ENCODE data around the gene MRPL12. TPM values are rescaled to one million over a fixed set of nuclear protein-coding genes. Genes with fewer than 3 reads are reported as not detected.

MRPL12 gene
- total RNA-seq, 4 donors from 2014 or later = 75.4 to 206 (median 114) TPM

- Histone ChIP-seq H3K36me3 (peaks cover 0 to 62% (median 24%) of the 10 kb centered on the region in 4 donors), H3K4me1 (peaks cover 5 to 8% (median 7%) of the 10 kb centered on the region in 4 donors), H3K27me3 (no peaks in the 10 kb centered on the region), H3K4me3 (no peak overlapping the region), H3K9me3 (no peaks in the 10 kb centered on the region), H3K27ac (no peak overlapping the region)
- intact Hi-C loops (cut with DNase I; ENCODE audit: low total_unique reads) = no loop called here
- in situ Hi-C loops (cut with MboI; ENCODE audit: low pct_ligation_motif_present in 1 of 4, low pct_unique_long_range_greater_than_20kb in 1 of 4, low sequenced_read_pairs in 3 of 4) = no loop called here
- no peak for DNase-seq
- TF ChIP-seq EP300 (IDR thresholded peaks at IDR 0.05; ENCODE audit: low read depth) = no peak
- TF ChIP-seq, protein P1, sequence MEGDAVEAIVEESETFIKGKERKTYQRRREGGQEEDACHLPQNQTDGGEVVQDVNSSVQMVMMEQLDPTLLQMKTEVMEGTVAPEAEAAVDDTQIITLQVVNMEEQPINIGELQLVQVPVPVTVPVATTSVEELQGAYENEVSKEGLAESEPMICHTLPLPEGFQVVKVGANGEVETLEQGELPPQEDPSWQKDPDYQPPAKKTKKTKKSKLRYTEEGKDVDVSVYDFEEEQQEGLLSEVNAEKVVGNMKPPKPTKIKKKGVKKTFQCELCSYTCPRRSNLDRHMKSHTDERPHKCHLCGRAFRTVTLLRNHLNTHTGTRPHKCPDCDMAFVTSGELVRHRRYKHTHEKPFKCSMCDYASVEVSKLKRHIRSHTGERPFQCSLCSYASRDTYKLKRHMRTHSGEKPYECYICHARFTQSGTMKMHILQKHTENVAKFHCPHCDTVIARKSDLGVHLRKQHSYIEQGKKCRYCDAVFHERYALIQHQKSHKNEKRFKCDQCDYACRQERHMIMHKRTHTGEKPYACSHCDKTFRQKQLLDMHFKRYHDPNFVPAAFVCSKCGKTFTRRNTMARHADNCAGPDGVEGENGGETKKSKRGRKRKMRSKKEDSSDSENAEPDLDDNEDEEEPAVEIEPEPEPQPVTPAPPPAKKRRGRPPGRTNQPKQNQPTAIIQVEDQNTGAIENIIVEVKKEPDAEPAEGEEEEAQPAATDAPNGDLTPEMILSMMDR (IDR thresholded peaks at IDR 0.05) = no peak
- TF ChIP-seq POLR2AphosphoS5 (IDR thresholded peaks at IDR 0.05) = no peak
- TF ChIP-seq POLR2A (IDR thresholded peaks at IDR 0.05) = no peak
- WGBS, 2 donors (ENCODE audit: low coverage in 1 of 2) = 91% methylated on average over 18 of the region's 18 CpGs; no CpG with 5 or more reads in 1 of the 2 donors
These were observed 13.1 kb upstream of the MRPL12 start for GRCh38 chr17:81690066-81690465.

GRCh38 chr17:81690549-81690948, 12.6 kb upstream of the MRPL12 start:
- no peaks in the 10 kb centered on the region for H3K9me3 ChIP-seq
- H3K4me1 ChIP-seq = peaks cover 0 to 4% (median 2%) of the 10 kb centered on the region in 4 donors
- peaks cover 0 to 65% (median 25%) of the 10 kb centered on the region in 4 donors for H3K36me3 ChIP-seq
- H3K4me3 ChIP-seq = no peak overlapping the region
- 86% methylated on average over 17 of the region's 17 CpGs; no CpG with 5 or more reads in 1 of the 2 donors for WGBS, 2 donors (ENCODE audit: low coverage in 1 of 2)
- in situ Hi-C loops (cut with MboI; ENCODE audit: low pct_ligation_motif_present in 1 of 4, low pct_unique_long_range_greater_than_20kb in 1 of 4, low sequenced_read_pairs in 3 of 4) (no loop called here), intact Hi-C loops (cut with DNase I; ENCODE audit: low total_unique reads) (no loop called here)
- no peak for DNase-seq
- no peaks in the 10 kb centered on the region for H3K27me3 ChIP-seq
- TF ChIP-seq EP300 (IDR thresholded peaks at IDR 0.05; ENCODE audit: low read depth) (no peak), POLR2A (IDR thresholded peaks at IDR 0.05) (no peak), POLR2AphosphoS5 (IDR thresholded peaks at IDR 0.05) (no peak)
- TF ChIP-seq, protein P1 (IDR thresholded peaks at IDR 0.05) = no peak
- no peak overlapping the region for H3K27ac ChIP-seq

- intact Hi-C loops (cut with DNase I; ENCODE audit: low total_unique reads) (no loop called here), in situ Hi-C loops (cut with MboI; ENCODE audit: low pct_ligation_motif_present in 1 of 4, low pct_unique_long_range_greater_than_20kb in 1 of 4, low sequenced_read_pairs in 3 of 4) (no loop called here)
- Histone ChIP-seq H3K9me3 (no peaks in the 10 kb centered on the region), H3K27me3 (no peaks in the 10 kb centered on the region), H3K4me3 (no peak overlapping the region), H3K4me1 (no peaks in the 10 kb centered on the region), H3K36me3 (peaks cover 0 to 70% (median 26%) of the 10 kb centered on the region in 4 donors), H3K27ac (no peak overlapping the region)
- 94% methylated on average over 18 of the region's 18 CpGs; no CpG with 5 or more reads in 1 of the 2 donors for WGBS, 2 donors (ENCODE audit: low coverage in 1 of 2)
- no peak for TF ChIP-seq EP300 (IDR thresholded peaks at IDR 0.05; ENCODE audit: low read depth)
- no peak for TF ChIP-seq POLR2AphosphoS5 (IDR thresholded peaks at IDR 0.05)
- TF ChIP-seq, protein P1 (IDR thresholded peaks at IDR 0.05) = no peak
- TF ChIP-seq POLR2A (IDR thresholded peaks at IDR 0.05) = no peak
- DNase-seq = no peak
These were observed 12.0 kb upstream of the MRPL12 start for GRCh38 chr17:81691196-81691595.

GRCh38 chr17:81691608-81692007, 11.6 kb upstream of the MRPL12 start:
- no peak for DNase-seq
- in situ Hi-C loops (cut with MboI; ENCODE audit: low pct_ligation_motif_present in 1 of 4, low pct_unique_long_range_greater_than_20kb in 1 of 4, low sequenced_read_pairs in 3 of 4) (no loop called here), intact Hi-C loops (cut with DNase I; ENCODE audit: low total_unique reads) (no loop called here)
- Histone ChIP-seq H3K27ac (no peak overlapping the region), H3K4me3 (no peak overlapping the region), H3K27me3 (no peaks in the 10 kb centered on the region), H3K4me1 (no peaks in the 10 kb centered on the region), H3K36me3 (peaks cover 0 to 74% (median 28%) of the 10 kb centered on the region in 4 donors), H3K9me3 (no peaks in the 10 kb centered on the region)
- TF ChIP-seq, protein P1 (IDR thresholded peaks at IDR 0.05) = no peak
- TF ChIP-seq EP300 (IDR thresholded peaks at IDR 0.05; ENCODE audit: low read depth) = no peak
- TF ChIP-seq POLR2AphosphoS5 (IDR thresholded peaks at IDR 0.05) = no peak
- TF ChIP-seq POLR2A (IDR thresholded peaks at IDR 0.05) = no peak
- 99% methylated on average over 19 of the region's 20 CpGs; no CpG with 5 or more reads in 1 of the 2 donors for WGBS, 2 donors (ENCODE audit: low coverage in 1 of 2)
